Activated naive CD4-positive, alpha-beta T cell (primary cell): Measurements from ENCODE around the gene SLC13A4.
"Not testable (repeated sequence)": the region's sequence is repeated elsewhere in the genome, so short reads cannot be mapped to it uniquely, and the experiment has no call there.

Experiments used
- DNase-seq, 4 experiments: peaks; one replicate each; lab custom pipeline; 2025; lab: John Stamatoyannopoulos, UW

SLC13A4 gene

GRCh38 chr7:135728136-135728669, at the start of gene SLC13A4:
TSS of gene SLC13A4 (minus strand) at chr7:135728186. CDS start at chr7:135727496, 690 bp downstream.
- no peak for DNase-seq

GRCh38 chr7:135775915-135776314, 47.9 kb upstream of the SLC13A4 start:
- DNase-seq = not testable (repeated sequence)

GRCh38 chr7:135775230-135775629, 47.2 kb upstream of the SLC13A4 start:
- DNase-seq = no peak

- no peak for DNase-seq
These were observed 46.3 kb upstream of the SLC13A4 start for GRCh38 chr7:135774284-135774683.

- DNase-seq = no peak
These were observed 45.5 kb upstream of the SLC13A4 start for GRCh38 chr7:135773464-135773863.

GRCh38 chr7:135772639-135773222, 44.7 kb upstream of the SLC13A4 start:
- no peak for DNase-seq

GRCh38 chr7:135771961-135772638, 44.1 kb upstream of the SLC13A4 start:
- DNase-seq = no peak

- DNase-seq = no peak
These were observed 43.1 kb upstream of the SLC13A4 start for GRCh38 chr7:135771051-135771450.

- DNase-seq = no peak
These were observed 42.2 kb upstream of the SLC13A4 start for GRCh38 chr7:135770139-135770710.

- no peak for DNase-seq
These were observed 41.2 kb upstream of the SLC13A4 start for GRCh38 chr7:135769005-135769802.

- DNase-seq = no peak
These were observed 40.5 kb upstream of the SLC13A4 start for GRCh38 chr7:135768467-135768866.

- no peak for DNase-seq
These were observed 40.1 kb upstream of the SLC13A4 start for GRCh38 chr7:135768064-135768463.

- DNase-seq = no peak
These were observed 35.3 kb upstream of the SLC13A4 start for GRCh38 chr7:135763261-135763660.

- DNase-seq = no peak
These were observed 33.9 kb upstream of the SLC13A4 start for GRCh38 chr7:135761751-135762488.

- DNase-seq = no peak
These were observed 31.5 kb upstream of the SLC13A4 start for GRCh38 chr7:135759532-135759931.

GRCh38 chr7:135758531-135758932, 30.5 kb upstream of the SLC13A4 start:
- DNase-seq = no peak

- DNase-seq = no peak
These were observed 29.9 kb upstream of the SLC13A4 start for GRCh38 chr7:135757719-135758411.

GRCh38 chr7:135756191-135756590, 28.2 kb upstream of the SLC13A4 start:
- no peak for DNase-seq

- DNase-seq = no peak
These were observed 27.4 kb upstream of the SLC13A4 start for GRCh38 chr7:135755351-135755753.

GRCh38 chr7:135753616-135754413, 25.8 kb upstream of the SLC13A4 start:
- DNase-seq = no peak
